ENCODE results near the gene FTO.

Gene FTO

DNA sequence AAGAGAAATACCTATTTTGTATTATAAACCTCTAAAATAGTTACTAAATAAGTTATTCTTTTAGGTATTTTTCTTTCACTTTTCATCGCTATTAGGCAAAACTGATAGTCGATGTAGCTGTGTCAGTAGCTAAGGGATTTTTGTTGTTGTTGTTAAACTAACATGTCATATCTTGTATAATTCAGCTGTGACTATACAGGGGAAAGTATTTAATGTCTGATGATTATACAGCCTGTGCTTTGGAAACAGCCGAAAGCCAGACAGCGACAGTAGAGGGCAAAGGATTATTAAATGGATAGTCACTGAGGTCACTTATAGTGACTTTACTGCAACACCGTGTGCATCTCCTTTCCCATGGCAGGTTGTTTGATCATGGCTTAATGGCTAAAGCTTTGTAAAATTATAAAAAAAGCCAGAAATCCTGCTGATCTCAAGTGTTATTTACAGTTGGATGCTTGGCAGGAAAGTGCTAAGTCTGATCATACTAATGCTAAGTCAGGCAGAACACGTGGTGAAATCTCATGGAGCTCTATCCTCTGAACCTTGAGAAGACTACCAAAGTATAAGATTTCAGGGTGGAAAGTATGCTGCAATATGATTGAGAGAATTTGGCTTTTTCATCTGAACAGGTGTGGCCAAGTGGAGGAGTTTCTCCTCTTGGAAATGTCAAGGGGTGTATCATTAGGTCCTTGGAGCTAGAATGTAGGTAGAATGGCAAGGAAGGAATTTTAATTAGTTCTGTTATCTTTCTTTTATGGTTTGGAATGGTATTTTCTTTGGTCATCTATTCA, 88.4 kb downstream of the FTO start:
- no peak overlapping the region for H3K9ac ChIP-seq (ENCODE audit: low read depth in 1 of 2, low read length in 2 of 2)
- no peaks in the 10 kb centered on the region for H3K27me3 ChIP-seq (ENCODE audit: control insufficient read depth in 2 of 2, insufficient read depth in 2 of 2, low read length in 2 of 2)
- no peak overlapping the region for H3K27ac ChIP-seq (ENCODE audit: low read depth in 2 of 2, low read length in 2 of 2)
- H3K4me1 ChIP-seq (ENCODE audit: control insufficient read depth in 2 of 2, insufficient read depth in 2 of 2, low read length in 2 of 2) = peaks cover 0 to 3% of the 10 kb centered on the region in 2 donors
- no peaks in the 10 kb centered on the region for H3K36me3 ChIP-seq (ENCODE audit: control insufficient read depth in 2 of 2, insufficient read depth in 2 of 2, low read length in 2 of 2)
- no peak overlapping the region for H3K4me3 ChIP-seq (ENCODE audit: low read length in 2 of 2)
- no peaks in the 10 kb centered on the region for H3K9me3 ChIP-seq (ENCODE audit: control insufficient read depth in 2 of 2, low read length in 2 of 2)

GRCh38 chr16:53803451-53803850, 99.5 kb downstream of the FTO start:
- Histone ChIP-seq H3K4me1 (ENCODE audit: control insufficient read depth in 2 of 2, insufficient read depth in 2 of 2, low read length in 2 of 2) (no peaks in the 10 kb centered on the region), H3K36me3 (ENCODE audit: control insufficient read depth in 2 of 2, insufficient read depth in 2 of 2, low read length in 2 of 2) (no peaks in the 10 kb centered on the region), H3K9me3 (ENCODE audit: control insufficient read depth in 2 of 2, low read length in 2 of 2) (no peaks in the 10 kb centered on the region), H3K27me3 (ENCODE audit: control insufficient read depth in 2 of 2, insufficient read depth in 2 of 2, low read length in 2 of 2) (no peaks in the 10 kb centered on the region), H3K9ac (ENCODE audit: low read depth in 1 of 2, low read length in 2 of 2) (no peak overlapping the region), H3K27ac (ENCODE audit: low read depth in 2 of 2, low read length in 2 of 2) (no peak overlapping the region), H3K4me3 (ENCODE audit: low read length in 2 of 2) (no peak overlapping the region)

DNA sequence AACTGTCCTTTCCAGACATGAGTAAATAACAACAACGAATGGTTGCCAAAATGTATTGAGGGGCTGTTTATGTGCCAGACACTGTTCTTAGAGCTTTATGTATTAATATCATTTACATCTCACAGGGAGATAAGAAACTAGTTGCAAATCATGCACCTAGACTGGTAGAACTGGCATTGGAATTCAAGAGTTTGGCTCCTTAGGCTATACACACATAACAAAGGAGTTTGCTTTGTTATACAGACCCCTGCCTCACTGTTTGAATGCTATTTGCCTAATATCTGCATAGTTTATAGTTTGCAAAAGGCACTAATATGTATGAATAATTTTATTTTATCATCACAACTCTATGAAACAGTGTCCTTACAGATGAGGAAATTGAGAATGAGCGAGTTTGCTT, 100.0 kb downstream of the FTO start:
- no peak overlapping the region for H3K9ac ChIP-seq (ENCODE audit: low read depth in 1 of 2, low read length in 2 of 2)
- H3K36me3 ChIP-seq (ENCODE audit: control insufficient read depth in 2 of 2, insufficient read depth in 2 of 2, low read length in 2 of 2) = no peaks in the 10 kb centered on the region
- H3K9me3 ChIP-seq (ENCODE audit: control insufficient read depth in 2 of 2, low read length in 2 of 2) = no peaks in the 10 kb centered on the region
- no peaks in the 10 kb centered on the region for H3K4me1 ChIP-seq (ENCODE audit: control insufficient read depth in 2 of 2, insufficient read depth in 2 of 2, low read length in 2 of 2)
- no peaks in the 10 kb centered on the region for H3K27me3 ChIP-seq (ENCODE audit: control insufficient read depth in 2 of 2, insufficient read depth in 2 of 2, low read length in 2 of 2)
- no peak overlapping the region for H3K4me3 ChIP-seq (ENCODE audit: low read length in 2 of 2)
- no peak overlapping the region for H3K27ac ChIP-seq (ENCODE audit: low read depth in 2 of 2, low read length in 2 of 2)

DNA sequence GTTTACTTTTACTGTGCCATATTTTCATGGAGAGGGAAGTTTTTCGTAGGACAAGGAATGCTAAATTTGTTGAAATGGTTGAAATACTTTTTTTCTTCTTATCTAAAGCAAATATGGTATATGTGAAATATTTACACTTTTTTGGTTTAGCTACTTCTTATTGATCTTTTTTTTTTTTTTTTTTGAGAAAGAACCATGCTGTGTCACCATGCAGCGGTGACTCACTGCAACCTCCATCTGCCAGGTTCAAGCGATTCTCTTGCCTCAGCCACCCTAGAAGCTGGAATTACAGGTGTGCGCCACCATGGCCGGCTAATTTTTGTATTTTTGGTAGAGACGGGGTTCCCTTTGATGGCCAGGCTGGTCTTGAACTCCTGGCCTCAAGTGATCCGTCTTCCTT, 100.5 kb downstream of the FTO start:
- Histone ChIP-seq H3K27me3 (ENCODE audit: control insufficient read depth in 2 of 2, insufficient read depth in 2 of 2, low read length in 2 of 2) (no peaks in the 10 kb centered on the region), H3K27ac (ENCODE audit: low read depth in 2 of 2, low read length in 2 of 2) (no peak overlapping the region), H3K9ac (ENCODE audit: low read depth in 1 of 2, low read length in 2 of 2) (no peak overlapping the region), H3K36me3 (ENCODE audit: control insufficient read depth in 2 of 2, insufficient read depth in 2 of 2, low read length in 2 of 2) (no peaks in the 10 kb centered on the region), H3K9me3 (ENCODE audit: control insufficient read depth in 2 of 2, low read length in 2 of 2) (no peaks in the 10 kb centered on the region), H3K4me1 (ENCODE audit: control insufficient read depth in 2 of 2, insufficient read depth in 2 of 2, low read length in 2 of 2) (no peaks in the 10 kb centered on the region), H3K4me3 (ENCODE audit: low read length in 2 of 2) (no peak overlapping the region)

- Histone ChIP-seq H3K9me3 (ENCODE audit: control insufficient read depth in 2 of 2, low read length in 2 of 2) (no peaks in the 10 kb centered on the region), H3K27me3 (ENCODE audit: control insufficient read depth in 2 of 2, insufficient read depth in 2 of 2, low read length in 2 of 2) (no peaks in the 10 kb centered on the region), H3K27ac (ENCODE audit: low read depth in 2 of 2, low read length in 2 of 2) (no peak overlapping the region), H3K9ac (ENCODE audit: low read depth in 1 of 2, low read length in 2 of 2) (no peak overlapping the region), H3K4me3 (ENCODE audit: low read length in 2 of 2) (no peak overlapping the region), H3K4me1 (ENCODE audit: control insufficient read depth in 2 of 2, insufficient read depth in 2 of 2, low read length in 2 of 2) (no peaks in the 10 kb centered on the region), H3K36me3 (ENCODE audit: control insufficient read depth in 2 of 2, insufficient read depth in 2 of 2, low read length in 2 of 2) (no peaks in the 10 kb centered on the region)
Measured at GRCh38 chr16:53805113-53805512, 101.2 kb downstream of the FTO start.

DNA sequence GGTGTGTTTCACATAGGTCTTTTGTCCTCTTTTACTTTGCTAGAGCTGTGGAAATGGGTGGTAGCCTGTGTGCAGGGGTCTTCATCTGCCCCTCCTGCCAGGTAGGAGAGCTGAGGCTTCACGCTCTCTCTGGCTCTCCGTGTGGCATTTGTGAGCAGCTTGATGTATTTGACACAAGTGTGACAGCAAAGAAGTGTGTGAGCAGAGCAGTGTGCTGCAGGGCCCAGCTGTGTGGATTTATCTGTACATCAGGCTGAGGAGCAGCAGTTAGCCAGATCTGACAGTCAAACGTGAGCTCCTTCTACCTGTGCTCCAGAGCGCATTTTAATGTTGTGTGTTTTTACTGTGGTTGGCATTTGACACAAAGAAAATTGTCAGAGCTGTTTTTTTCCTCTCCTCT, 101.8 kb downstream of the FTO start:
- Histone ChIP-seq H3K4me1 (ENCODE audit: control insufficient read depth in 2 of 2, insufficient read depth in 2 of 2, low read length in 2 of 2) (no peaks in the 10 kb centered on the region), H3K9ac (ENCODE audit: low read depth in 1 of 2, low read length in 2 of 2) (no peak overlapping the region), H3K27ac (ENCODE audit: low read depth in 2 of 2, low read length in 2 of 2) (no peak overlapping the region), H3K9me3 (ENCODE audit: control insufficient read depth in 2 of 2, low read length in 2 of 2) (no peaks in the 10 kb centered on the region), H3K36me3 (ENCODE audit: control insufficient read depth in 2 of 2, insufficient read depth in 2 of 2, low read length in 2 of 2) (no peaks in the 10 kb centered on the region), H3K4me3 (ENCODE audit: low read length in 2 of 2) (no peak overlapping the region), H3K27me3 (ENCODE audit: control insufficient read depth in 2 of 2, insufficient read depth in 2 of 2, low read length in 2 of 2) (no peaks in the 10 kb centered on the region)

DNA sequence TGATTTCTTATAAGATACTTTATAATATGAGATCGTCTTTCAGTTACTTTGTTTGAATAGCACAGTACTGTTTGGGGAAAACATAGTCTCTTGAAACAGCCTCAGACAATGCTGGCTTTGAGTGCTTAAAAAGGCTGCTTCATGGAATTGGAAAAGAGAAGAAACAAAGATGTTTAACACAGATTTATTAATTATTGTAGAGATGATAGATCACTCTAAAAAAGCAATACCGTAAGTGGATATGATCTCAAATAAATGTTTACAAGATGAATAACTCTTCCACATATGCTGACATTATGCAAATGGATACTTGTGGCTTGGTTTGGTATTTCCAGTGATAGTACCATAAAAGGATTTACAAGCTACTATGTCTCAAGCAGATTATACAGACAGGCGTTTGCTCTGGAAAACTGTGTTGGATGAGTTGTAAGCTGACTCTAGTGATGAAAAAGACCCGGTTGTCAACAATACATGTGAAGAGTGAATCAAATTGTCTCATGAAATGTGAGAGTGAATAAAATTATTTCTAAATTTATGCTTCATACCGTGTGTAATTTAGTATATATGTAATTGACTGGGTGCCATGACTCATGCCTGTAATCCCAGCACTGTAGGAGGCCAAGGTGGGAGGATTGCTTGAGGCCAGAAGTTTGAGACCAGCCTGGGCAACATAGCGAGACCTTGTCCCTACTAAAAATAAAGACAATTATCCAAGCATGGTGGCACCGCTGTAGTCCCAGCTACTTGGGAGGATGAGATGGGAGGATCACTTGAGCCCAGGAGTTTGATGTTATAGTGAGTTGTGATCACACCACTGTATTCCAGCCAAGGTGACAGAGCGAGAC, 105.4 kb downstream of the FTO start:
- no peaks in the 10 kb centered on the region for H3K36me3 ChIP-seq (ENCODE audit: control insufficient read depth in 2 of 2, insufficient read depth in 2 of 2, low read length in 2 of 2)
- no peaks in the 10 kb centered on the region for H3K27me3 ChIP-seq (ENCODE audit: control insufficient read depth in 2 of 2, insufficient read depth in 2 of 2, low read length in 2 of 2)
- no peak overlapping the region for H3K27ac ChIP-seq (ENCODE audit: low read depth in 2 of 2, low read length in 2 of 2)
- H3K9me3 ChIP-seq (ENCODE audit: control insufficient read depth in 2 of 2, low read length in 2 of 2) = no peaks in the 10 kb centered on the region
- no peaks in the 10 kb centered on the region for H3K4me1 ChIP-seq (ENCODE audit: control insufficient read depth in 2 of 2, insufficient read depth in 2 of 2, low read length in 2 of 2)
- H3K9ac ChIP-seq (ENCODE audit: low read depth in 1 of 2, low read length in 2 of 2) = no peak overlapping the region
- H3K4me3 ChIP-seq (ENCODE audit: low read length in 2 of 2) = no peak overlapping the region

- Histone ChIP-seq H3K9ac (ENCODE audit: low read depth in 1 of 2, low read length in 2 of 2) (no peak overlapping the region), H3K4me1 (ENCODE audit: control insufficient read depth in 2 of 2, insufficient read depth in 2 of 2, low read length in 2 of 2) (no peaks in the 10 kb centered on the region), H3K4me3 (ENCODE audit: low read length in 2 of 2) (no peak overlapping the region), H3K27ac (ENCODE audit: low read depth in 2 of 2, low read length in 2 of 2) (no peak overlapping the region), H3K9me3 (ENCODE audit: control insufficient read depth in 2 of 2, low read length in 2 of 2) (no peaks in the 10 kb centered on the region), H3K27me3 (ENCODE audit: control insufficient read depth in 2 of 2, insufficient read depth in 2 of 2, low read length in 2 of 2) (no peaks in the 10 kb centered on the region), H3K36me3 (ENCODE audit: control insufficient read depth in 2 of 2, insufficient read depth in 2 of 2, low read length in 2 of 2) (no peaks in the 10 kb centered on the region)
Measured at GRCh38 chr16:53812914-53813313, 109.0 kb downstream of the FTO start.

- H3K9me3 ChIP-seq (ENCODE audit: control insufficient read depth in 2 of 2, low read length in 2 of 2) = no peaks in the 10 kb centered on the region
- H3K9ac ChIP-seq (ENCODE audit: low read depth in 1 of 2, low read length in 2 of 2) = no peak overlapping the region
- H3K27me3 ChIP-seq (ENCODE audit: control insufficient read depth in 2 of 2, insufficient read depth in 2 of 2, low read length in 2 of 2) = no peaks in the 10 kb centered on the region
- H3K4me1 ChIP-seq (ENCODE audit: control insufficient read depth in 2 of 2, insufficient read depth in 2 of 2, low read length in 2 of 2) = peaks cover 0 to 4% of the 10 kb centered on the region in 2 donors
- no peak overlapping the region for H3K27ac ChIP-seq (ENCODE audit: low read depth in 2 of 2, low read length in 2 of 2)
- H3K36me3 ChIP-seq (ENCODE audit: control insufficient read depth in 2 of 2, insufficient read depth in 2 of 2, low read length in 2 of 2) = no peaks in the 10 kb centered on the region
- H3K4me3 ChIP-seq (ENCODE audit: low read length in 2 of 2) = no peak overlapping the region
Measured at GRCh38 chr16:53814801-53815200, 110.8 kb downstream of the FTO start.

DNA sequence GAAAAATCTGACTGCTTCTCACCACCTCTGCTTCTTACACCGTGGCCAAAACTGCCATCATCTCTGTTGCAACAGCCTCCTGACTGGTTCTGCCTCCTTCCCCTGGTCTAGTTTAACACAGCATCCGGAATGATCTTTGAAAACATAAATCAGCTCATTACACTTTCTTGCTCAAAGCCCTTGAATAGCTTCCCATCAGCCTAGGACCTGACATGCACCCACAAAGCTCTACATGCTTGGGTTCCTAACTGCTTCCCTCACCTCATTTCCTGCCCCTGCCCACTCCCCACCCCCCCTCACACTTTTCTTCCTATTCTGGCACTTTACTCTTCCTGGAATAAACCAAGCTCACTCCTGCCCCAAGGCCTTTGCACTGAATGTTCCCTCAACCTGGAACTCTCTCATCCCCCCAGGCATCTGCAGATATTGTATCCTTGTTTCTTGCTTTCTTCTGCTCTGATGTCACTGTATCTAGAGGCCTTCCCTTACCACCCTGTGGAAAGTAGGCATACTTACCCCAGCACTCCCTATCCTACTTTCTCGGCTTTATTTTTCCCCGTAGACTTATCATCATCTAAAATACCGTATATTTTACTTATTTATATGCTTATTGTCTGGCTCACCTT, 112.4 kb downstream of the FTO start:
- Histone ChIP-seq H3K9ac (ENCODE audit: low read depth in 1 of 2, low read length in 2 of 2) (no peak overlapping the region), H3K4me3 (ENCODE audit: low read length in 2 of 2) (no peak overlapping the region), H3K27me3 (ENCODE audit: control insufficient read depth in 2 of 2, insufficient read depth in 2 of 2, low read length in 2 of 2) (no peaks in the 10 kb centered on the region), H3K36me3 (ENCODE audit: control insufficient read depth in 2 of 2, insufficient read depth in 2 of 2, low read length in 2 of 2) (no peaks in the 10 kb centered on the region), H3K27ac (ENCODE audit: low read depth in 2 of 2, low read length in 2 of 2) (no peak overlapping the region), H3K9me3 (ENCODE audit: control insufficient read depth in 2 of 2, low read length in 2 of 2) (no peaks in the 10 kb centered on the region), H3K4me1 (ENCODE audit: control insufficient read depth in 2 of 2, insufficient read depth in 2 of 2, low read length in 2 of 2) (peaks cover 0 to 4% of the 10 kb centered on the region in 2 donors)
